Spleen (tissue), 11 donors: ENCODE data around the gene NGB. TPM values are rescaled to one million over a fixed set of nuclear protein-coding genes. Genes with fewer than 3 reads are reported as not detected.

Experiments used
- DNase-seq: peaks from one replicate; pipeline ENCODE4 v3.0.0-alpha.2; 2020
- H3K27ac ChIP-seq, 8 donors: fragments of 200-600 bp; sonication (generic) in 7 of 8; 1 replicate in 4 of 8; 2 replicates in 4 of 8; pipeline versions ENCODE4 v1.5.0 to v1.8.0; 2016 to 2021; ENCODE audit warnings: inconsistent platforms in 4 of 8, mild to moderate bottlenecking in 4 of 8, moderate library complexity in 1 of 8
- H3K27me3 ChIP-seq, 7 donors: fragments of 200-600 bp; sonication (generic) in 6 of 7; replicated peaks in 1 of 7; 1 replicate in 4 of 7; 2 replicates in 3 of 7; pipeline versions ENCODE4 v1.5.0 to v1.8.0; 2016 to 2021; ENCODE audit warnings: inconsistent platforms in 3 of 7, mild to moderate bottlenecking in 1 of 7
- H3K36me3 ChIP-seq, 6 donors: fragments of 200-600 bp; sonication (generic) in 5 of 6; 1 replicate in 4 of 6; 2 replicates in 2 of 6; pipeline versions ENCODE4 v1.5.0 to v1.8.0; 2016 to 2021; ENCODE audit warnings: inconsistent platforms in 2 of 6
- H3K4me1 ChIP-seq, 6 donors: fragments of 200-600 bp; sonication (generic) in 5 of 6; 1 replicate in 3 of 6; 2 replicates in 3 of 6; pipeline versions ENCODE4 v1.5.0 to v1.8.0; 2016 to 2021; ENCODE audit warnings: inconsistent platforms in 3 of 6
- H3K4me3 ChIP-seq, 8 donors: fragments of 200-600 bp; sonication (generic) in 7 of 8; 1 replicate in 4 of 8; 2 replicates in 4 of 8; pipeline versions ENCODE4 v1.5.0 to v1.8.0; 2016 to 2021; ENCODE audit warnings: inconsistent platforms in 4 of 8, mild to moderate bottlenecking in 4 of 8, moderate library complexity in 2 of 8
- H3K9me3 ChIP-seq, 8 donors: fragments of 200-600 bp; sonication (generic) in 7 of 8; 1 replicate in 4 of 8; 2 replicates in 4 of 8; pipeline versions ENCODE4 v1.5.0 to v1.8.0; 2016 to 2021; ENCODE audit warnings: inconsistent platforms in 4 of 8
- CTCF ChIP-seq, 11 experiments: fragments of 200-600 bp in 7 of 11; fragments of 450-650 bp in 4 of 11; sonication (generic) in 4 of 11; IDR thresholded peaks in 8 of 11; conservative IDR thresholded peaks in 3 of 11; 1 replicate in 7 of 11; 2 replicates in 4 of 11; pipeline versions ENCODE4 v1.4.0 to v1.8.0; 2016 to 2021; ENCODE audit warnings: antibody characterized with exemption in 11 of 11, inconsistent platforms in 4 of 11, mild to moderate bottlenecking in 1 of 11
- POLR2A ChIP-seq, 3 donors: fragments of 450-650 bp; IDR thresholded peaks; one replicate each; pipeline ENCODE4 v1.5.1; 2017; ENCODE audit warnings: antibody characterized with exemption in 3 of 3, mild to moderate bottlenecking in 1 of 3
- POLR2AphosphoS5 ChIP-seq, 3 donors: sonication (generic); formaldehyde crosslinking; IDR thresholded peaks; one replicate each; pipeline ENCODE4 v1.5.1; 2017; ENCODE audit warnings: antibody characterized with exemption in 3 of 3
- WGBS, 5 donors: extraction: QIAGEN DNeasy Blood & Tissue Kit in 3 of 5; methylation state at CpG; one replicate each; pipeline versions ENCODE4 v1.1.5 to v1.1.7; 2013 to 2018; 5-methylcytosine and 5-hydroxymethylcytosine counted together
- intact Hi-C: fragments of 100-400 bp; cut with DNase I; formaldehyde crosslinking; loops from one replicate; pipeline ENCODE4 v1.15.0; 2023; ENCODE audit warnings: low total_unique reads
- polyA plus RNA-seq, 3 donors: library from polyadenylated mRNA; stranded (reverse); fragments of 200-250 nt; gene quantifications; one replicate each; pipeline ENCODE4 v1.2.1, GENCODE V29; 2013
- total RNA-seq, 7 donors: library from RNA; depleted of rRNA in 3 of 7; stranded (reverse); fragments of >200 nt in 3 of 7; fragmentation: NEBNext Ultra II Directional in 4 of 7; extraction: Animal tissue kit (Norgen Biotek cat#: 25700) in 4 of 7; gene quantifications; one replicate each; pipeline versions ENCODE4 v1.1.0 to v1.2.1, GENCODE V29; 2016 to 2021
- donor health status: healthy with polysubstance abuse.
- donor health status: DM: no; HTN: no; CAD: no; lungs with moderate emphysema.
- donor health status: DM: no; HTN: no; CAD: no.
- donor health status: Bipolar disorder and iron deficiency.
- donor health status: healthy.
- donor health status: DM: no; HTN: no; CAD: no.
- donor health status: DM: yes; HTN: yes; CAD: no.

Gene NGB
- total and polyA plus RNA-seq, 10 donors: not detected

GRCh38 chr14:77249286-77249685, 21.7 kb downstream of the NGB start:
- H3K27ac ChIP-seq: no peak overlapping the region
- intact Hi-C loops: no loop called here
- peaks cover 0 to 3% (median 2%) of the 10 kb centered on the region in 6 donors for H3K4me1 ChIP-seq
- H3K36me3 ChIP-seq: no peaks in the 10 kb centered on the region
- peaks cover 0 to 4% (median 0%) of the 10 kb centered on the region in 7 donors for H3K27me3 ChIP-seq
- no peaks in the 10 kb centered on the region for H3K9me3 ChIP-seq
- WGBS, 5 donors: 89 to 95% (median 91%) methylated on average over 7 of the region's 7 CpGs
- no peak overlapping the region for H3K4me3 ChIP-seq
- DNase-seq: no peak
- no peak for TF ChIP-seq POLR2AphosphoS5 (IDR thresholded peaks at IDR 0.05)
- no peak for TF ChIP-seq POLR2A (IDR thresholded peaks at IDR 0.05)
- no peak for TF ChIP-seq CTCF (IDR thresholded peaks at IDR 0.05 in 8 of 11, conservative IDR thresholded peaks at IDR 0.05 in 3 of 11)

GRCh38 chr14:77248666-77249065, 22.3 kb downstream of the NGB start:
- Histone ChIP-seq H3K27ac (no peak overlapping the region), H3K9me3 (no peaks in the 10 kb centered on the region), H3K36me3 (no peaks in the 10 kb centered on the region), H3K4me1 (peaks cover 0 to 10% (median 4%) of the 10 kb centered on the region in 6 donors), H3K4me3 (no peak overlapping the region), H3K27me3 (peaks cover 0 to 2% (median 0%) of the 10 kb centered on the region in 7 donors)
- TF ChIP-seq POLR2A (IDR thresholded peaks at IDR 0.05) (no peak), CTCF (IDR thresholded peaks at IDR 0.05 in 8 of 11, conservative IDR thresholded peaks at IDR 0.05 in 3 of 11) (no peak), POLR2AphosphoS5 (IDR thresholded peaks at IDR 0.05) (no peak)
- intact Hi-C loops: no loop called here
- no peak for DNase-seq
- WGBS, 5 donors: 92 to 97% (median 95%) methylated on average over 7 of the region's 7 CpGs

GRCh38 chr14:77246784-77247183, 24.2 kb downstream of the NGB start:
- TF ChIP-seq POLR2AphosphoS5 (IDR thresholded peaks at IDR 0.05): no peak
- no peak for TF ChIP-seq CTCF (IDR thresholded peaks at IDR 0.05 in 8 of 11, conservative IDR thresholded peaks at IDR 0.05 in 3 of 11)
- TF ChIP-seq POLR2A (IDR thresholded peaks at IDR 0.05): no peak
- H3K36me3 ChIP-seq: no peaks in the 10 kb centered on the region
- H3K27me3 ChIP-seq: no peaks in the 10 kb centered on the region
- no peaks in the 10 kb centered on the region for H3K9me3 ChIP-seq
- WGBS, 5 donors: 86 to 100% (median 97%) methylated on average over 1 of the region's 1 CpG
- H3K4me3 ChIP-seq: no peak overlapping the region
- H3K27ac ChIP-seq: no peak overlapping the region
- intact Hi-C loops: no loop called here
- H3K4me1 ChIP-seq: peaks cover 0 to 24% (median 7%) of the 10 kb centered on the region in 6 donors
- DNase-seq: no peak

- no peak overlapping the region for H3K27ac ChIP-seq
- 80 to 92% (median 85%) methylated on average over 4 of the region's 4 CpGs for WGBS, 5 donors
- H3K4me3 ChIP-seq: no peak overlapping the region
- peaks cover 0 to 24% (median 7%) of the 10 kb centered on the region in 6 donors for H3K4me1 ChIP-seq
- H3K36me3 ChIP-seq: no peaks in the 10 kb centered on the region
- H3K9me3 ChIP-seq: no peaks in the 10 kb centered on the region
- H3K27me3 ChIP-seq: no peaks in the 10 kb centered on the region
- intact Hi-C loops: no loop called here
- no peak for DNase-seq
- TF ChIP-seq POLR2A (IDR thresholded peaks at IDR 0.05): no peak
- no peak for TF ChIP-seq CTCF (IDR thresholded peaks at IDR 0.05 in 8 of 11, conservative IDR thresholded peaks at IDR 0.05 in 3 of 11)
- TF ChIP-seq POLR2AphosphoS5 (IDR thresholded peaks at IDR 0.05): no peak
Measured at GRCh38 chr14:77245820-77246219, 25.2 kb downstream of the NGB start.
